CD4-positive, CD25-positive, alpha-beta regulatory T cell (primary cell): Measurements from ENCODE around the gene NPAS2. TPM values are rescaled to one million over a fixed set of nuclear protein-coding genes. Genes with fewer than 3 reads are reported as not detected.
A peak's percentile ranks its signal among the peaks of the same experiment; 100 is the strongest.

Experiments used
- ATAC-seq, 2 donors: fragments of 150-1000 bp; cut with Tn5 transposase; one replicate each; pipeline ENCODE4 v1.10.0; 2021; ENCODE audit warnings: low read depth in 2 of 2, moderate number of reproducible peaks in 2 of 2, moderate library complexity in 1 of 2
- DNase-seq, 3 donors: peaks; one replicate each; pipeline versions ENCODE4 v3.0.0 to v3.0.0-alpha.2; 2012 to 2022; ENCODE audit warnings: mixed read lengths in 1 of 3
- H3K27ac ChIP-seq: one replicate; pipeline ENCODE4 v1.7.0; 2013; ENCODE audit warnings: mild to moderate bottlenecking, low read length; ENCODE audit not compliant: insufficient read depth, poor library complexity, severe bottlenecking
- H3K27me3 ChIP-seq: one replicate; pipeline ENCODE4 v1.7.0; 2013; ENCODE audit warnings: low read length; ENCODE audit not compliant: control insufficient read depth, insufficient read depth
- H3K36me3 ChIP-seq: one replicate; pipeline ENCODE4 v1.7.0; 2013; ENCODE audit warnings: mild to moderate bottlenecking, low read length, moderate library complexity; ENCODE audit not compliant: control insufficient read depth, insufficient read depth
- H3K4me1 ChIP-seq: 2 replicates; pipeline ENCODE4 v1.7.0; 2013; ENCODE audit warnings: mild to moderate bottlenecking, low read length; ENCODE audit not compliant: insufficient read depth, control insufficient read depth, poor library complexity, severe bottlenecking
- H3K4me3 ChIP-seq: one replicate; pipeline ENCODE4 v1.7.0; 2013; ENCODE audit warnings: low read depth, mild to moderate bottlenecking, low read length, moderate library complexity
- H3K9me3 ChIP-seq, 2 experiments: 1 replicate in 1 of 2; 2 replicates in 1 of 2; pipeline ENCODE4 v1.7.0; 2013; ENCODE audit warnings: low read length in 2 of 2, mild to moderate bottlenecking in 1 of 2, moderate library complexity in 1 of 2; ENCODE audit not compliant: control insufficient read depth in 2 of 2
- H3K27ac Mint-ChIP-seq, 3 donors: one replicate each; pipeline ENCODE4 v1.8.0; 2020 to 2022; ENCODE audit warnings: mild to moderate bottlenecking in 3 of 3, mixed read lengths in 3 of 3, moderate library complexity in 2 of 3
- H3K27me3 Mint-ChIP-seq: one replicate; pipeline ENCODE4 v1.8.0; 2022; ENCODE audit warnings: mild to moderate bottlenecking, mixed read lengths
- H3K36me3 Mint-ChIP-seq: one replicate; pipeline ENCODE4 v1.8.0; 2020; ENCODE audit warnings: mixed read lengths
- H3K4me1 Mint-ChIP-seq, 4 donors: one replicate each; pipeline ENCODE4 v1.8.0; 2020 to 2022; ENCODE audit warnings: mixed read lengths in 4 of 4, mild to moderate bottlenecking in 1 of 4
- H3K4me3 Mint-ChIP-seq, 4 donors: one replicate each; pipeline ENCODE4 v1.8.0; 2020 to 2022; ENCODE audit warnings: mild to moderate bottlenecking in 4 of 4, mixed read lengths in 4 of 4, moderate library complexity in 3 of 4
- H3K9me3 Mint-ChIP-seq, 7 donors: one replicate each; pipeline ENCODE4 v1.8.0; 2020 to 2022; ENCODE audit warnings: mixed read lengths in 7 of 7, mild to moderate bottlenecking in 3 of 7, moderate library complexity in 2 of 7
- polyA plus RNA-seq, 4 donors: library from polyadenylated mRNA; unstranded; fragments of 300-500 nt; fragmentation: Illumina TruSeq; gene quantifications; one replicate each; pipeline ENCODE4 v1.2.3, GENCODE V29; 2021
- total RNA-seq: library from RNA; stranded (reverse); gene quantifications from one replicate; pipeline ENCODE4 v1.2.3, GENCODE V29; 2022

The NPAS2 gene
- total and polyA plus RNA-seq, 5 donors from 2014 or later = 0.22 to 0.72 (median 0.54) TPM; not detected in 1

DNA sequence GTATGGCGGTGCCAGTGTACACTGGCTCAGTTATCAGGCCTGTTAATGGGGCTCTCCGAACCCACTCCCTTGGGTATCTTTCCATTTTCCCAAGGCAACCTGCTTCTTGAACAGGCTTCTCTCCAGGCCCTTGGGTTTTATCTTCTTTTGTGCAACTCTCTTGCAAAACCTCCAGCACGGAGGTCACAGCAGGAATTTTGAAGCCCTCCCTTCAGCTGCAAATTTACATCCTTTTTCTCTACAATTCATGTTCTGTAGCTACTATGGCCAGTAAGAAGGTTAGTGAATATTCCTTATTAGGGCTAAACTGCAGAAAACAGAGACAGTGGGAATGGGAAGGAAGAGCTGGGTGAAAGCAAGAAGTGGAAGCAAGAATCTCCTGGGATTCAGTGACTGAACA, 10.4 kb upstream of the NPAS2 start:
- Mint-ChIP-seq H3K36me3 (no peaks in the 10 kb centered on the region), H3K27ac (no peak overlapping the region), H3K27me3 (peaks cover 19% of the 10 kb centered on the region), H3K4me1 (peaks cover 0 to 8% (median 2%) of the 10 kb centered on the region in 4 donors), H3K9me3 (peaks cover 0 to 2% (median 0%) of the 10 kb centered on the region in 7 donors), H3K4me3 (no peak overlapping the region)
- ATAC-seq (no peak), DNase-seq (no peak)
- H3K9me3 ChIP-seq = no peaks in the 10 kb centered on the region
- no peaks in the 10 kb centered on the region for H3K4me1 ChIP-seq
- no peaks in the 10 kb centered on the region for H3K36me3 ChIP-seq
- no peak overlapping the region for H3K27ac ChIP-seq
- peaks cover 2% of the 10 kb centered on the region for H3K27me3 ChIP-seq
- no peak overlapping the region for H3K4me3 ChIP-seq

DNA sequence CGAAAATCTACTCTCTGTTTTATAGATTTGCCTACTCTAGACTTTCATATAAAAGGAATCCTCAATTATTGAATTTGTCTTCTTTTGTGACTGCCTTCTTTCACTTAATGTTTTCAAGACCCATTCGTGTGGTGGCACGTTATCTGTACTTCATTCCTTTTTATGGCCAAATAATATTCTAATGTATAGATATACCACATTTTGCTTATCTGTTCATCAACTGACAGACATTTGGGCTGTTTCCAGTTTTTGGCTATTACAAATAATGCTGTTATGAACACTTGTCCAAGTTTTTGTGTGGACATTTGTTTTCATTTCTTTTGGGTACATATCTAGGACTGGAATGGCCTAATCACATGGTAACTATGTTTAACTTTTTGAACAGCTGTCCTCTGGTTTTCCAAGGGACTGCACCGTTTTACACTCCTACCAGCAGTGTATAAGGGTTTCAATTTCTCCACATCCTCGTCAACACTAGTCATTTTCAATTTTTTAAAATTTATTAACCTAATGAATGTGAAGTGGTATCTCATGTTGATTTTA, 9.3 kb upstream of the NPAS2 start:
- H3K4me1 ChIP-seq = no peaks in the 10 kb centered on the region
- no peak for DNase-seq
- no peaks in the 10 kb centered on the region for H3K27me3 ChIP-seq
- no peaks in the 10 kb centered on the region for H3K9me3 ChIP-seq
- peaks cover 0 to 2% (median 0%) of the 10 kb centered on the region in 7 donors for H3K9me3 Mint-ChIP-seq
- no peak overlapping the region for H3K4me3 Mint-ChIP-seq
- no peak overlapping the region for H3K27ac Mint-ChIP-seq
- H3K36me3 ChIP-seq = no peaks in the 10 kb centered on the region
- no peaks in the 10 kb centered on the region for H3K36me3 Mint-ChIP-seq
- peaks cover 26% of the 10 kb centered on the region for H3K27me3 Mint-ChIP-seq
- no peak for ATAC-seq
- no peak overlapping the region for H3K27ac ChIP-seq
- H3K4me3 ChIP-seq = no peak overlapping the region
- peaks cover 0 to 8% (median 2%) of the 10 kb centered on the region in 4 donors for H3K4me1 Mint-ChIP-seq

DNA sequence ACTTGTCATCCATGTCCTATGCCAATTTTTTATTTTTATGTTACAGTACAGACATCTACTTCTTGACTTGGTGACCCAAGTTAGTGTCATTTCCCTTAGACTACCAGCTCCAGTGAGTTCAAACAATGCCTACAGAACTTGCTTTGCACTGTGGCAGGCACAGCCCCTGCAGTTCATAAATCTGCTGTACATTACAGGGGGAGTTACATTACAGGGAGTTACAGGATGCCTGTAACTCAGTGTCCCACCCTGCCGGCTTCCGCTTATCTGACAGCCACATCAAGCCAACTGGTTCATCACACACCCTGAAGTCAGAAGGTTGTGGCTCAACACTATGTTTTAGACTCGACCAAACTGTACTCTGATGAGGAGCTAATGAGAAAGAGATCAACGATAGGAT, 7.8 kb upstream of the NPAS2 start:
- ATAC-seq (no peak), DNase-seq (no peak)
- Histone ChIP-seq H3K4me1 (no peaks in the 10 kb centered on the region), H3K36me3 (no peaks in the 10 kb centered on the region), H3K9me3 (no peaks in the 10 kb centered on the region), H3K27ac (no peak overlapping the region), H3K4me3 (no peak overlapping the region), H3K27me3 (peaks cover 5% of the 10 kb centered on the region)
- H3K4me1 Mint-ChIP-seq = peaks cover 0 to 8% (median 2%) of the 10 kb centered on the region in 4 donors
- H3K4me3 Mint-ChIP-seq = no peak overlapping the region
- peaks cover 36% of the 10 kb centered on the region for H3K27me3 Mint-ChIP-seq
- peaks cover 0 to 5% (median 0%) of the 10 kb centered on the region in 7 donors for H3K9me3 Mint-ChIP-seq
- H3K27ac Mint-ChIP-seq = no peak overlapping the region
- H3K36me3 Mint-ChIP-seq = no peaks in the 10 kb centered on the region

DNA sequence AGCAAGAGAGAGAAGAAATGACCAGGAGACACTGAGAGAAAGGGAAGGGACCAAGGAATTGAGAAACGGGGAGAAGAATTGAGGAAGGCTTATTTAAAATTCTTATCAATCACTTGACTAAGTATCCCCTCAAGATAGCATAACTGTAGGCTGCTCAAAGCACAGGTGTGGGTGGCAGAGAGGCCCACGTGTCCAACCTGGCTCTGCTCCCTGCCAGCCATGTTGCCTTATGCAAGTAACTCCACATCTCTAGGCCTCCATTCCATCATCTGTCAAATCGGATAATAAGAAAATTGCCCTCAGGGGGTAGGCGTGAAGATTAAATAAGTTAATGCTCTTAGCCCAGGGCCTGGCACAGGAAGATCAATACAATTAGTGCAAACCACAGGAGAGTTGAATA, 7.4 kb upstream of the NPAS2 start:
- Histone ChIP-seq H3K4me1 (no peaks in the 10 kb centered on the region), H3K27ac (no peak overlapping the region), H3K36me3 (no peaks in the 10 kb centered on the region), H3K4me3 (no peak overlapping the region), H3K9me3 (no peaks in the 10 kb centered on the region), H3K27me3 (peaks cover 9% of the 10 kb centered on the region)
- H3K9me3 Mint-ChIP-seq = peaks cover 0 to 5% (median 0%) of the 10 kb centered on the region in 7 donors
- peaks cover 0 to 8% (median 2%) of the 10 kb centered on the region in 4 donors for H3K4me1 Mint-ChIP-seq
- no peak overlapping the region for H3K4me3 Mint-ChIP-seq
- DNase-seq = no peak
- H3K27me3 Mint-ChIP-seq = peaks cover 41% of the 10 kb centered on the region
- no peaks in the 10 kb centered on the region for H3K36me3 Mint-ChIP-seq
- H3K27ac Mint-ChIP-seq = no peak overlapping the region
- no peak for ATAC-seq

DNA sequence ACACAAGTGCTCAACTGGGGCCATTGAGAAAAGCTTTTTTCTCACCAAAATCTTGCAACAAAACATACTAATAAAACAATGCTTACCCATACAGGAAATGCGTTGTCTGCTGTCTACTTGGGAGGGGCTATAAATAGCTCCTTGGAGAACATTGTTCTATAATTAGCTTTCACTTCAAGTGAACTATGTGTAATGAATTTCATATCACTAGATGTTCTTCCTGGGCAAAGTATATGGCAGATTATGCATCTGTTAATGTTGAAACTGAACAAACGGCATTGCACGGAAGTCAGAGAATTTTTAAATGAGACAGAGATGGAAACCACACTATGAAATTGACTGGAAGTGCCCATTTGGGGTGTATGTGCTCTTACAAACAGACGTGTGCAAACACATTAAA, 6.4 kb upstream of the NPAS2 start:
- Histone ChIP-seq H3K4me1 (no peaks in the 10 kb centered on the region), H3K27ac (no peak overlapping the region), H3K27me3 (peaks cover 14% of the 10 kb centered on the region), H3K4me3 (no peak overlapping the region), H3K9me3 (no peaks in the 10 kb centered on the region), H3K36me3 (no peaks in the 10 kb centered on the region)
- H3K4me3 Mint-ChIP-seq = no peak overlapping the region
- H3K27ac Mint-ChIP-seq = no peak overlapping the region
- ATAC-seq (no peak), DNase-seq (no peak)
- H3K4me1 Mint-ChIP-seq = peaks cover 0 to 12% (median 2%) of the 10 kb centered on the region in 4 donors
- H3K27me3 Mint-ChIP-seq = peaks cover 50% of the 10 kb centered on the region
- H3K9me3 Mint-ChIP-seq = peaks cover 0 to 5% (median 0%) of the 10 kb centered on the region in 7 donors
- H3K36me3 Mint-ChIP-seq = no peaks in the 10 kb centered on the region

DNA sequence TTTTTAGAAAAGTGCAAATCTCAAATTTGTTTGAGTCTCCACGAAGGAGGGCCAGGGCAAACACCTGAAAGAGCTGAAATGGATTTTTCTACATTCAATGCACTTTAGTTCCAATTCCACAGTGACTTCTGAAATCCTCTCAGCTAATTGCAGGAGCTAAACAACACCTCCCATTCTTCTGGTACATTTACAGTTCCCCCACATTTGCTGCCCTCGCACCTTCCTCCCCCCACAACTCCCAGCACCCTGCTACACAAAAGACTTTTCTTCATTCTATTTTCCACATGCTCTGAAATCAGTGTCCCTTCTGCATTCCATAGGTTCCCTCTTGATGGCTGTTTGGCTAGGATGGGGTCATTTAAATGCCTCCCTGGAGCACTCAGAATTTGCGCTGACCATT, 5.9 kb upstream of the NPAS2 start:
- no peak overlapping the region for H3K27ac ChIP-seq
- no peaks in the 10 kb centered on the region for H3K36me3 ChIP-seq
- no peak for DNase-seq
- H3K4me3 ChIP-seq = no peak overlapping the region
- H3K9me3 ChIP-seq = no peaks in the 10 kb centered on the region
- Mint-ChIP-seq H3K9me3 (peaks cover 0 to 5% (median 0%) of the 10 kb centered on the region in 7 donors), H3K36me3 (no peaks in the 10 kb centered on the region), H3K4me3 (no peak overlapping the region), H3K27ac (no peak overlapping the region), H3K27me3 (peaks cover 52% of the 10 kb centered on the region), H3K4me1 (peaks cover 0 to 14% (median 2%) of the 10 kb centered on the region in 4 donors)
- ATAC-seq = no peak
- H3K4me1 ChIP-seq = peaks cover 3% of the 10 kb centered on the region
- H3K27me3 ChIP-seq = peaks cover 14% of the 10 kb centered on the region

DNA sequence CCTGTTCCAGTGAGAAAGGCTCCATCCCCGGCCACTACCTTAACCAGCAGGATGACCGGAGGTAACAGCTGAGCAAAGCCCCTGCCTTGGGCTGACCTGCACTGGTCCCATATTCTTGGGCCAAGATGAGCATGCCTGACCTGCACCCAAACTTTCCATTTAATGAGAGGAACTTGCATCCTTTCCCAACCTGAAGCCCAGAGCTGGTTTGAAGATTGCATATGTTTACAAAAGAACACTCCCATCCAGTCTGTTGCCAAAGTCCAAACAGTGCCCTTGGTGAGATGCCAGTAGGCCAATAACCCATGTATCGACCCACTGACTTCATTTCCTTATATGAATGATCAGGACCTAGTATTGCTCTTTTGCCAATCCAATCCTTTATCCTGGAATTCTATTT, 5.5 kb upstream of the NPAS2 start:
- peaks cover 14% of the 10 kb centered on the region for H3K27me3 ChIP-seq
- Mint-ChIP-seq H3K36me3 (no peaks in the 10 kb centered on the region), H3K27ac (no peak overlapping the region), H3K27me3 (peaks cover 52% of the 10 kb centered on the region), H3K4me3 (no peak overlapping the region), H3K4me1 (peaks cover 0 to 15% (median 2%) of the 10 kb centered on the region in 4 donors), H3K9me3 (peaks cover 0 to 5% (median 0%) of the 10 kb centered on the region in 7 donors)
- H3K4me1 ChIP-seq = peaks cover 7% of the 10 kb centered on the region
- DNase-seq (no peak), ATAC-seq (no peak)
- H3K9me3 ChIP-seq = no peaks in the 10 kb centered on the region
- no peak overlapping the region for H3K4me3 ChIP-seq
- no peak overlapping the region for H3K27ac ChIP-seq
- no peaks in the 10 kb centered on the region for H3K36me3 ChIP-seq

DNA sequence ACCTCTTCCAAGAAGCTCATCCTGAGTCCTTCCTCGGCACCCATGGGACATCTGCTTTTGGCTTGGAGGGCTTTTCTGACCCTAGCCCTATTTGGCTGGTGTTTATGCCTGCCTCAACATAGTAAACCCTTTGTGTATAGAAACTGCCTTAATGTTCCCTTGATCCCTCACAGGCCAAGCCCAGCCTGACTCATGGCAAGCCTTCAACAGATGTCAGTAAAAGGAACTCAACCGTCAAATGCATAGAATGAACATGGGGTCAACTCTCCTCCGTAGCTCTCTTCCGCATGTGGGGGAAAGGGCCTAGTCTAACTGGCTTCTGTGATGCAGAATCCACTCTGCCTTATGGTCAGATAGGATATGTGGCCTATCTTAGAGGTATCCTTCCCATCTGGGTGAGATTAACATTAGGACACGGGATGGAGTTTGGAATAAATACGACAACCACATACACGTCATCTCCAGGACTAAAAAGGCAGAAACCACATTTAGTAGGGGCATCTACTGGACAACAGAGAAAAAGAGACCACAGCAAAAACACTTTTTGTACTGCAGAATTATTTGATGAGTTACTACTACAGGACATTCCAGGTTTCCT, 2.5 kb upstream of the NPAS2 start:
- Mint-ChIP-seq H3K27ac (no peak overlapping the region), H3K4me1 (peaks cover 0 to 21% (median 6%) of the 10 kb centered on the region in 4 donors), H3K4me3 (peak overlapping the region in 1 of 4 donors; percentile 35)

More for the DNA sequence above, 2.5 kb upstream of the NPAS2 start:
- H3K4me1 ChIP-seq = peaks cover 9% of the 10 kb centered on the region
- no peaks in the 10 kb centered on the region for H3K36me3 ChIP-seq
- peaks cover 28% of the 10 kb centered on the region for H3K27me3 ChIP-seq
- no peaks in the 10 kb centered on the region for H3K9me3 ChIP-seq
- H3K27me3 Mint-ChIP-seq = peaks cover 56% of the 10 kb centered on the region
- ATAC-seq (no peak), DNase-seq (no peak)
- H3K27ac ChIP-seq = no peak overlapping the region
- no peak overlapping the region for H3K4me3 ChIP-seq
- no peaks in the 10 kb centered on the region for H3K36me3 Mint-ChIP-seq
- H3K9me3 Mint-ChIP-seq = peaks cover 0 to 2% (median 0%) of the 10 kb centered on the region in 7 donors
